OCI-LY1 (cell line): ENCODE measurements around the gene SMAD9.

Experiments used
- H2AFZ ChIP-seq: fragments of 200-600 bp; sonication (generic), shearing (Covaris generic); 2 replicates; pipeline ENCODE4 v1.6.0; 2014; ENCODE audit warnings: antibody characterized with exemption, mild to moderate bottlenecking, low read length
- H3F3A ChIP-seq: fragments of 200-600 bp; sonication (generic), shearing (Covaris generic); 2 replicates; pipeline ENCODE4 v1.6.0; 2014; ENCODE audit warnings: mild to moderate bottlenecking, antibody characterized with exemption, low read length, moderate library complexity; ENCODE audit not compliant: insufficient read depth
- H3K27ac ChIP-seq: fragments of 200-600 bp; sonication (generic); 2 replicates; pipeline ENCODE4 v1.5.1; 2014; ENCODE audit warnings: low read length, mixed run types, mild to moderate bottlenecking, low read depth; ENCODE audit not compliant: poor library complexity, severe bottlenecking
- H3K27me3 ChIP-seq: fragments of 200-600 bp; sonication (generic); 2 replicates; pipeline ENCODE4 v1.6.0; 2014; ENCODE audit warnings: antibody characterized with exemption, mild to moderate bottlenecking, low read length, moderate library complexity; ENCODE audit not compliant: insufficient read depth
- H3K36me3 ChIP-seq: fragments of 200-600 bp; sonication (generic); 2 replicates; pipeline ENCODE4 v1.6.1; 2014; ENCODE audit warnings: mild to moderate bottlenecking, antibody characterized with exemption, low read length, moderate library complexity, mixed read lengths; ENCODE audit not compliant: insufficient read depth
- H3K4me1 ChIP-seq: fragments of 200-600 bp; sonication (generic); 2 replicates; pipeline ENCODE4 v1.5.1; 2014; ENCODE audit warnings: mild to moderate bottlenecking, low read length, moderate library complexity; ENCODE audit not compliant: insufficient read depth, severe bottlenecking
- H3K4me2 ChIP-seq: fragments of 200-600 bp; sonication (generic), shearing (Covaris generic); 2 replicates; pipeline ENCODE4 v1.6.1; 2014; ENCODE audit warnings: low read length
- H3K4me3 ChIP-seq: fragments of 200-600 bp; sonication (generic); 2 replicates; pipeline ENCODE4 v1.5.1; 2014; ENCODE audit warnings: low read length, low read depth, mild to moderate bottlenecking, mixed read lengths; ENCODE audit not compliant: poor library complexity, severe bottlenecking
- H3K79me2 ChIP-seq: fragments of 200-600 bp; shearing (Covaris generic); 2 replicates; pipeline ENCODE4 v1.6.1; 2016; ENCODE audit warnings: mixed run types, low read length, mixed read lengths; ENCODE audit not compliant: insufficient read depth
- H3K9ac ChIP-seq: fragments of 200-600 bp; sonication (generic), shearing (Covaris generic); 2 replicates; pipeline ENCODE4 v1.6.1; 2014; ENCODE audit warnings: mild to moderate bottlenecking, low read length, mixed read lengths
- H3K9me2 ChIP-seq: fragments of 200-600 bp; sonication (generic), shearing (Covaris generic); 2 replicates; pipeline ENCODE4 v1.6.1; 2014; ENCODE audit warnings: low read depth, mild to moderate bottlenecking, low read length, mixed read lengths
- H3K9me3 ChIP-seq: fragments of 200-600 bp; shearing (Covaris generic); 2 replicates; pipeline ENCODE4 v1.6.1; 2014; ENCODE audit warnings: low read length, mixed read lengths
- H4K20me1 ChIP-seq: fragments of 200-600 bp; sonication (generic), shearing (Covaris generic); 2 replicates; pipeline ENCODE4 v1.6.0; 2016; ENCODE audit warnings: mild to moderate bottlenecking, low read length; ENCODE audit not compliant: insufficient read depth
- CTCF ChIP-seq: fragments of 200-600 bp; sonication (generic), shearing (Covaris generic); IDR thresholded peaks from 2 replicates; pipeline ENCODE4 v1.5.1; 2017; ENCODE audit warnings: mild to moderate bottlenecking, antibody characterized with exemption, low read length, moderate library complexity, mixed read lengths
- EZH2 ChIP-seq: fragments of 200-600 bp; sonication (generic), shearing (Covaris generic); IDR thresholded peaks from 2 replicates; pipeline ENCODE4 v1.8.0; 2017; ENCODE audit warnings: borderline replicate concordance, mixed run types, mild to moderate bottlenecking, antibody characterized with exemption, low read length, moderate library complexity, mixed read lengths

SMAD9 gene

GRCh38 chr13:36866232-36866631 is 53.8 kb downstream of the SMAD9 start:
- Histone ChIP-seq H3F3A (no peaks in the 10 kb centered on the region), H2AFZ (no peak overlapping the region), H3K27ac (no peak overlapping the region), H4K20me1 (no peaks in the 10 kb centered on the region), H3K4me2 (no peak overlapping the region), H3K9me2 (no peaks in the 10 kb centered on the region), H3K36me3 (no peaks in the 10 kb centered on the region), H3K79me2 (no peaks in the 10 kb centered on the region), H3K4me1 (no peaks in the 10 kb centered on the region), H3K4me3 (no peak overlapping the region), H3K27me3 (no peaks in the 10 kb centered on the region), H3K9ac (no peak overlapping the region), H3K9me3 (no peaks in the 10 kb centered on the region)
- no peak for TF ChIP-seq CTCF
- TF ChIP-seq EZH2: no peak

- no peaks in the 10 kb centered on the region for H4K20me1 ChIP-seq
- no peaks in the 10 kb centered on the region for H3K9me2 ChIP-seq
- no peaks in the 10 kb centered on the region for H3K79me2 ChIP-seq
- no peak overlapping the region for H3K9ac ChIP-seq
- H3K4me3 ChIP-seq: no peak overlapping the region
- no peaks in the 10 kb centered on the region for H3F3A ChIP-seq
- no peak overlapping the region for H2AFZ ChIP-seq
- no peaks in the 10 kb centered on the region for H3K4me1 ChIP-seq
- H3K36me3 ChIP-seq: no peaks in the 10 kb centered on the region
- TF ChIP-seq CTCF: no peak
- no peak for TF ChIP-seq EZH2
- no peak overlapping the region for H3K27ac ChIP-seq
- H3K4me2 ChIP-seq: no peak overlapping the region
- no peaks in the 10 kb centered on the region for H3K27me3 ChIP-seq
- H3K9me3 ChIP-seq: no peaks in the 10 kb centered on the region
Observed at GRCh38 chr13:36865265-36865664, 54.8 kb downstream of the SMAD9 start.

GRCh38 chr13:36862722-36863121 is 57.3 kb downstream of the SMAD9 start:
- no peaks in the 10 kb centered on the region for H3K36me3 ChIP-seq
- no peak for TF ChIP-seq CTCF
- no peak for TF ChIP-seq EZH2
- H3K9me3 ChIP-seq: no peaks in the 10 kb centered on the region
- no peak overlapping the region for H3K4me3 ChIP-seq
- H3K4me2 ChIP-seq: no peak overlapping the region
- H3K27ac ChIP-seq: no peak overlapping the region
- no peaks in the 10 kb centered on the region for H4K20me1 ChIP-seq
- H3K27me3 ChIP-seq: no peaks in the 10 kb centered on the region
- H3K9me2 ChIP-seq: no peaks in the 10 kb centered on the region
- no peak overlapping the region for H2AFZ ChIP-seq
- H3K79me2 ChIP-seq: no peaks in the 10 kb centered on the region
- no peaks in the 10 kb centered on the region for H3F3A ChIP-seq
- H3K9ac ChIP-seq: no peak overlapping the region
- H3K4me1 ChIP-seq: no peaks in the 10 kb centered on the region
